NCI-H69 (cell line): ENCODE measurements around the gene SLC4A9.
A peak's percentile ranks its signal among the peaks of the same experiment; 100 is the strongest.
"Not testable (repeated sequence)": the region's sequence is repeated elsewhere in the genome, so short reads cannot be mapped to it uniquely, and the experiment has no call there.

Experiments
- DNase-seq: peaks from one replicate; lab custom pipeline; 2025; lab: John Stamatoyannopoulos, UW

SLC4A9 gene

GRCh38 chr5:140399979-140400729 is 40.2 kb downstream of the SLC4A9 start:
- peak; percentile 53 for DNase-seq

- peak; percentile 99 for DNase-seq
Observed at GRCh38 chr5:140400730-140401361, 40.9 kb downstream of the SLC4A9 start.

- peak; percentile 100 for DNase-seq
Observed at GRCh38 chr5:140401362-140402257, 41.6 kb downstream of the SLC4A9 start, which contains the start of gene ANKHD1. TSS of gene ANKHD1 (plus strand) at chr5:140401833. CDS start at chr5:140401968, 135 bp downstream.

GRCh38 chr5:140402258-140403074 is 42.5 kb downstream of the SLC4A9 start:
- peak; percentile 77 for DNase-seq

- no peak for DNase-seq
Observed at GRCh38 chr5:140403613-140404012, 43.6 kb downstream of the SLC4A9 start.

GRCh38 chr5:140408750-140409241 is 48.8 kb downstream of the SLC4A9 start:
- DNase-seq = peak; percentile 39

GRCh38 chr5:140413230-140413629 is 53.2 kb downstream of the SLC4A9 start:
- no peak for DNase-seq

- no peak for DNase-seq
Observed at GRCh38 chr5:140417235-140417634, 57.2 kb downstream of the SLC4A9 start.

- no peak for DNase-seq
Observed at GRCh38 chr5:140418862-140419520, 59.0 kb downstream of the SLC4A9 start.

- DNase-seq = no peak
Observed at GRCh38 chr5:140420226-140420570, 60.2 kb downstream of the SLC4A9 start.

- DNase-seq = no peak
Observed at GRCh38 chr5:140420665-140421361, 60.8 kb downstream of the SLC4A9 start.

GRCh38 chr5:140421375-140421774 is 61.4 kb downstream of the SLC4A9 start:
- not testable (repeated sequence) for DNase-seq

GRCh38 chr5:140423609-140424008 is 63.6 kb downstream of the SLC4A9 start:
- no peak for DNase-seq

- no peak for DNase-seq
Observed at GRCh38 chr5:140424135-140424534, 64.1 kb downstream of the SLC4A9 start.
